NB4 (cell line): ENCODE data around the gene METTL25B.

ENCODE experiments used
- POLR2A ChIP-seq: IDR thresholded peaks from 2 replicates; pipeline ENCODE4 v1.6.1; 2011; ENCODE audit warnings: mild to moderate bottlenecking; ENCODE audit not compliant: insufficient read length; ENCODE audit errors: extremely low read depth
- TF ChIP-seq, protein P1 (sequence below): IDR thresholded peaks from one replicate; pipeline ENCODE4 v1.5.1; 2012; ENCODE audit warnings: low read depth, low read length
- TF ChIP-seq, protein P2 (sequence below): IDR thresholded peaks from 2 replicates; pipeline ENCODE4 v1.6.1; 2011; ENCODE audit warnings: low read depth, low read length

DNA sequence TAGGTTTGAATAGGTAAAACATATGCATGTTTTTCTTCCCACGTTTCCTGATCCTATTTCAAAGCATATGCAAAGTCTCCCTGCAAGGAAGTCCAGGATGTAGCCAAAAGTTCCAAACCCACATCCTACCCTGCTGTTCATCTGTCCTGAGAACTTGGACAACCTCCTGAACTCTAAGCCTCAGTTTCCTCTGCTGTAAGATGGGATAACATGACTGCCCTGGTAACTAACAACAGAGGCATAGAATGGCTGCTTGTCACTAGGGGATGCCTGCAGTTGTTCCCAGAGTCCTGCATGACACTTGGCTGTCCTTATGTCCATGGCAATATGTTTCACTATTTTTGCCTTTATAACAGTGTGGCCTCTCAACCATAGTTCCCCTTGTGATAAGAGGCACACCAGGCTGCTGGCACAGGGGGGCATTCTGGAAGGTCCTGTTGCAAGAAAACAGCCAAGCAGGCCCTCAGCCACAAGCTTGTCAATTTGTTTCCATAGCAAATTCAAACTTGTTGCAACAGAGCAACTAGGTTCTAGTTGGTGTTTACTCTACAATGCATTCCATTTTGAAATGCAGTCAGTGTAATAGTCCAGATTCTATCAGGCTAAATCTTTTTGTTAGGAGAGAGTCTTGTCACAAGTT is 24.7 kb downstream of the METTL25B start:
- TF ChIP-seq, protein P1, sequence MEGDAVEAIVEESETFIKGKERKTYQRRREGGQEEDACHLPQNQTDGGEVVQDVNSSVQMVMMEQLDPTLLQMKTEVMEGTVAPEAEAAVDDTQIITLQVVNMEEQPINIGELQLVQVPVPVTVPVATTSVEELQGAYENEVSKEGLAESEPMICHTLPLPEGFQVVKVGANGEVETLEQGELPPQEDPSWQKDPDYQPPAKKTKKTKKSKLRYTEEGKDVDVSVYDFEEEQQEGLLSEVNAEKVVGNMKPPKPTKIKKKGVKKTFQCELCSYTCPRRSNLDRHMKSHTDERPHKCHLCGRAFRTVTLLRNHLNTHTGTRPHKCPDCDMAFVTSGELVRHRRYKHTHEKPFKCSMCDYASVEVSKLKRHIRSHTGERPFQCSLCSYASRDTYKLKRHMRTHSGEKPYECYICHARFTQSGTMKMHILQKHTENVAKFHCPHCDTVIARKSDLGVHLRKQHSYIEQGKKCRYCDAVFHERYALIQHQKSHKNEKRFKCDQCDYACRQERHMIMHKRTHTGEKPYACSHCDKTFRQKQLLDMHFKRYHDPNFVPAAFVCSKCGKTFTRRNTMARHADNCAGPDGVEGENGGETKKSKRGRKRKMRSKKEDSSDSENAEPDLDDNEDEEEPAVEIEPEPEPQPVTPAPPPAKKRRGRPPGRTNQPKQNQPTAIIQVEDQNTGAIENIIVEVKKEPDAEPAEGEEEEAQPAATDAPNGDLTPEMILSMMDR: no peak
- no peak for TF ChIP-seq POLR2A
- TF ChIP-seq, protein P2, sequence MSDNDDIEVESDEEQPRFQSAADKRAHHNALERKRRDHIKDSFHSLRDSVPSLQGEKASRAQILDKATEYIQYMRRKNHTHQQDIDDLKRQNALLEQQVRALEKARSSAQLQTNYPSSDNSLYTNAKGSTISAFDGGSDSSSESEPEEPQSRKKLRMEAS: peak; percentile 21; the same call in 1 of the 2 replicates
